HG03196 (cell line): ENCODE measurements around the gene TLR1.
"Not testable (repeated sequence)": the region's sequence is repeated elsewhere in the genome, so short reads cannot be mapped to it uniquely, and the experiment has no call there.

Experiments
- ATAC-seq: cut with Tn5 transposase; IDR thresholded peaks from one replicate; pipeline ENCODE4 v1.9.1; 2021; ENCODE audit not compliant: unreplicated experiment

Gene TLR1

DNA sequence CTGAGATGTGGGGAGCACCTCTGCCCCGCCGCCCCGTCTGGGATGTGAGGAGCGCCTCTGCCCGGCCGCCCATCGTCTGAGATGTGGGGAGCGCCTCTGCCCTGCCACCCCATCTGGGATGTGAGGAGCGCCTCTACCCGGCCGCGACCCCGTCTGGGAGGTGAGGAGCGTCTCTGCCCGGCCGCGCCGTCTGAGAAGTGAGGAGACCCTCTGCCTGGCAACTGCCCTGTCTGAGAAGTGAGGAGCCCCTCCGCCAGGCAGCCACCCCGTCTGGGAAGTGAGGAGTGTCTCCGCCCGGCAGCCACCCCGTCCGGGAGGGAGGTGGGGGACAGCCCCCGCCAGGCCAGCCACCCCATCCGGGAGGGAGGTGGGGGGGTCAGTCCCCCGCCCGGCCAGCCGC is 2.9 kb upstream of the TLR1 start:
- not testable (repeated sequence) for ATAC-seq

- not testable (repeated sequence) for ATAC-seq
These were observed 1.7 kb upstream of the TLR1 start for GRCh38 chr4:38806251-38806650.

DNA sequence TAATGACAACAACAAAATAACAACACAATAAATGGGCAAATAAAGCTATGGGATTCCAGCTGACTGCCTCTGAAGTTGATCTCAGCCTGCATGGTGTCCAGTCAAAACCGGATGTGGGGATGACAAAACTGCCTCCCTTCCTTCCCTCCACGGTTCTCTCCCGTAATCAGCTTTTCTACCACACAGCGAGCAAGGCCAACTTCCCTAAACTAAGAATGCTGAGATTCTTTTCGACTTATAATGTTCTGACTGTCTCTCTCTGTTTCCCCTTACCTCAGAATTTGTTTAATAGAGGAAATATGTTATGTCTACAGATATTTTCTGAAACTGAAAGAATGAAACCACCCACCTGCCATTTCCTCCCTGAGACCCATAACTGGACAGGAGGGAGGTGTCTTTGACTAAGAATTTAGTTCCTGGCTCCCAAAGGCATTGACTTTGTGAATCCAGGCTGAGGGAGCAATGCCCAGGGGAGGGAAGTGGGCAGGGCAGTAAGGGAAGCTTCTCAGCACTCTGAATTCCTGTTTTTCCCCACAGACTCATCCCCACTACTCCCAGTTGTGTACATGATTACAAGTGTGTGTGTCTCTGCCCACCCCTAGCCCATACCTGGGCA is 1.0 kb upstream of the TLR1 start:
- peak; percentile 84 for ATAC-seq

DNA sequence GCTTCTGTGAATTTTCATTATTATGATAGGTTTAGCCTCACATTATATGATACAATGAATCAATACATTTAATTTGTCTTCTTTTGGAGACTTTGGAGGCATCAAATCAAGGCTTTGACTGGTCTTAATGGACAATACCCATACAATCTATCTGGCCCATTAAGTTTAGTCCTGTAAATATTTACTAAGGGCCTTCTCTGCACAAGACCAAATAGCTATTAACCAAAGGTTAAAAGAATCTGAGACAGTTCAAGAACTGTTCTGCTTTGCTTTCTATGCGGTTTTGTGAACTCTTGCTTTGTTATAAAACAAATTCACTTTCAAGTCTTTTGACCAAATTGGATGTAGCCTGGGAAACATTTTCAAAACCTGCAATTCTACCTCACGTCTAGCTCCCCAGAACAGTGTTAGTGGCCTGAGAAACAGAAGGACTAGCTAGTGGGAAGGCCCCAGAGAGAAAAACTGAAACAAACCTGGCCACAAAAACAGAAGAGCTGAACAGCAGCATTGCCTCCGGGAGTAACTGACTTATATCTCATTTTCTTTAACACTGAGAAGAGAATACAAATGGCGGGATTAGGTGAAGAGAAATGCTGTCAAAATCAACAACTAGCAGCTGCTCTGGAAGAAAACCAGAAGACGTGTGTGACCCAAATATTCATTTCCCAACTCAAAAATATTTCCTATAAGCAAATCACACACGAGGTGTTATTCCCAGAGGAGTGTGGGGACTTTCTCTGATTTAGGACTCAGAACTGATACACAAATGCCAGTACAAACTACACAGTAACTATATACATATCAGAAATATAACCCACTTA is 548 bp downstream of the TLR1 start:
- ATAC-seq: peak; percentile 41

DNA sequence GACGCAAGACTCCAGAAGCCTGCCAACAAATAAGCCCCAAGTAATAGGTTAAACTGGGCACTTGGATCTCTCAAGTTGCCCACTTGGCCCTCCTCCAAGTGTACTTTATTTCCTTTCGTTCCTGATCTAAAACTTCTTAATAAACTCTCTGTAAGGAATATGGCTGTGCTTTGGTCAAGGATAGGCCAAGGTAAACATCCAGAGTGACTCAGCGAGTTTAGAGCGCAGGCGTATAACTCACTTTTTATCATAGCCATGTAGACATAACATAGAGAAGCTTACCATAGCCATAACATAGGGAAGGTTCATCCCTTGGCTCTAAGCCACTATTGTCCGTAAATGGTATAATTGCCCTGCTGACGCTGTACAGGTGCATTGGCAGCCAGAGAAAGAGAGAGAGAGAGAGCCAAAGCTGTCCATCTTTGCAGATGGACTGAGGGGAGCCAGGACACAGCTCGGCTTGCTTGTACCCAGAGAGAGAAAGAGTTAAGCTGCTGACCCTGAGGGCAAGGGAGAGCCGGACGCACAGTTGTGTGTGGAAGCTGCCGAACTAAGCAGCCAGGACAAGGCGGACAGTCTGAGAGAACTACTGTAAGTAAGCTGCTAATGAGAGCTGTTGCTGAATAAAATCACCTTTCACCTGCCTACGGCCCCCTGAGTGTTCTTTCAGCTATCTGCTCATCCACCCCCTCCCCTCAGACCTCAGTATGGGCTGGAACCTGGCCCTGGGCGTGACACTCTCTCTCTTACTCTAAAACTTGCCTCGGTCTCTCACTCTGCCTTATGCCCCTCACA is 1.8 kb downstream of the TLR1 start:
- no peak for ATAC-seq

DNA sequence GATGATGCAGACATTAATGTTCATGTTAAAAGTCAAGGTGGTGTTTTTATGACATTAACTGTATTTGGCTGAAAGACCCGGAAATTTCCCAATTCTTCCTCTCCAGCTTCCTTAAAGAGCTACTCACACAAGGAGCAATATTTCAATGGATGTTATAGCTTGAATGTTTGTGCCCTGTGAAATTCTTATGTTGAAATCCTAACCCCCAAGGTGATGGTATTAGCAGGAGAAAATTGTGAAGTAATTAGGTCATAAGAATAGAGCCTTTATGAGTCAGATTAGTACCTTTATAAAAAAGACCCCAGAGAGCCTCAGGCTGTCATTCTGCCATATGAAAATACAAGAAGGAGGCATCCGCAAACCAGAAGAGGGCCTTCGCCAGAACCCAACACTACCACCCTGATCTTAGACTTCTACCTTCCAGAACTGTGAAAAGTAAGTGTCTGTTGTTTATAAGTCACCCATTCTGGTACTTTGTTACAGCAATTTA is 3.6 kb downstream of the TLR1 start:
- ATAC-seq: no peak

GRCh38 chr4:38800366-38800765 is 4.2 kb downstream of the TLR1 start:
- ATAC-seq: no peak

GRCh38 chr4:38795087-38795486 is 9.5 kb downstream of the TLR1 start:
- no peak for ATAC-seq

DNA sequence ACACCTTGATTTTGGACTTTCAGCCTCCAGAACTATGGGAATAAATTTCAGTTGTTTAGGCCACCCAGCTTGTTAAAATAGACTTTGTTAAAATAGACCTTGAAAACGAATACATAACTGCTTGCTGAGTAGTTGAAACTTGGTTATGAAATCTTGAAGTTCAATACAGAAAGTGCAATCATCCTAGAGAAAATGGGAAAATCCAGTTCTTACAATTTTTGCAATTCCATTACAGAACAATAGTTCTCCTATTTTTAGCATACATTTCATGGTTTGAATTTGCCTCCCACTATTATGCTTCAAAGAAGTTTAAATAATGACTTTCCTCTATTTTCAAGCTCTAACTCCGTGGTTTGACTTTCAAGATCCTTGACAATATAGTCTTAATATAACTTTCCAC is 10.5 kb downstream of the TLR1 start:
- no peak for ATAC-seq

GRCh38 chr4:38791010-38791409 is 13.6 kb downstream of the TLR1 start:
- no peak for ATAC-seq

DNA sequence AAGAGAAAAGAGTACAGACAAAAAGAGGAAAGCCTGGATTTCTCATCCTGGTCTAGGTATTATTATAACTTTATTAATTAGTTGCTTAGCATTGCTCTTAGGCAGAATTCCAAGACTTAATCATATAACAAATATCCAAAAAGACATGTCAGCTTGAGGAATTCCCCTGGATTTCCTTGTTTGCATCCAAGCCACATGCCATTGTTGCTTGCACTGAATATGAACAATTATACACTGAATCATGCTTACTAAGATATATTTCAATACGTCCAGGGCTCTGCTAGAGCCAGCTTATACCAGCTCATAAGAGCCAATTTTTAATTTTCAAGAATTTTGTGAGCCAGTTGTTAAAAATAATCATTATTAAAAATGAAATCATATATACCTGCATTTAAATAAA is 16.3 kb downstream of the TLR1 start:
- ATAC-seq: no peak

DNA sequence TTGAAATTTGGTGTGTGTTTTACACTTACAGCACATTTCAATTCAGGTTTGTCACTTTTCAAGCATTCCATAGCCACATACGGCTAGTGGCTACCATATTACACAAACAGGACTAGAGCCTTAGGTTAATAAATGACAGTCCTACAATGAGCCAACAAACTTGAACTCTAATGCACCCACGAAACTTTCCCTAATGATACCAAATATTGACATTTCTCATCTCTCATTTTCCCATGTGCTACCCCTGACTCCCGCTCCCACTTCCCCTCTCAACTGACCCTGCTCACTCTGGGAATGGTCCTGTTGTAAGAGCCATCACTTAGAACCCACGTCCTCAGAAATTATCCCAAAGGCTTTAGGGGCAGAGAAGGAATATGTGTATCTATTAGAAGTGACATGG is 16.9 kb downstream of the TLR1 start:
- ATAC-seq: no peak

- ATAC-seq: peak; percentile 40
These were observed 18.6 kb downstream of the TLR1 start for GRCh38 chr4:38785901-38786402.

GRCh38 chr4:38785041-38785790 is 19.4 kb downstream of the TLR1 start:
- ATAC-seq: no peak

DNA sequence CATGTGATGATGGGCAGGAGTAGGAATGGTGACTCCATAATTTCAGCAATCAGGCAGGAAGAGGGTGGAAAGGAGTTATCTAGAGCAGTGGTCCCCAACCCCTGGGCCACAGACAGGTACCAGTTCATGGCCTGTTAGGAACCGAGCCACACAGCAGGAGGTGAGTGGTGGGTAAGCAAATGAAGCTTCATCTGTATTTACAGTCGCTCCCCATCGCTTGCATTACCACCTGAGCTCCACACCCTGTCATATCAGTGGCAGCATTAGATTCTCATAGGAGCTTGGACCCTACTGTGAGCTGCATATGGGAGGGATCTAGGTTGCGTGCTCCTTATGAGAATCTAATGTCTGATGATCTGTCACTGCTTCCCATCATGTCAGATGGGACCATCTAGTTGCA is 20.4 kb downstream of the TLR1 start:
- ATAC-seq: no peak

DNA sequence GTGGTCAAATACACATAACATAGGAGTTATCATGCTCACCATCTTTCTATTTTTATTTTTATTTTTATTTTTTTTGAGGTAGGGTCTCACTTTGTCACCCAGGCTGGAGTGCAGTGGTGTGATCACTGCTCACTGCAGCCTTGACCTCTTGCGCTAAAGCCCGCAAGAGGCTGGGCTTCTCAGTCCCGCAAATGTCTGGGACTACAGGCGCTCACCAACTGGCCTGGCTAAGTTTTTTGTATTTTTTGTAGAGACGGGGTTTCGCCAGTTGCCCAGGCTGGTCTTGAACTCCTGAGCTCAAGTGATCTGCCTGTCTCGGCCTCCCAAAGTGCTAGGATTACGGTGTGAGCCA is 21.5 kb downstream of the TLR1 start:
- no peak for ATAC-seq

DNA sequence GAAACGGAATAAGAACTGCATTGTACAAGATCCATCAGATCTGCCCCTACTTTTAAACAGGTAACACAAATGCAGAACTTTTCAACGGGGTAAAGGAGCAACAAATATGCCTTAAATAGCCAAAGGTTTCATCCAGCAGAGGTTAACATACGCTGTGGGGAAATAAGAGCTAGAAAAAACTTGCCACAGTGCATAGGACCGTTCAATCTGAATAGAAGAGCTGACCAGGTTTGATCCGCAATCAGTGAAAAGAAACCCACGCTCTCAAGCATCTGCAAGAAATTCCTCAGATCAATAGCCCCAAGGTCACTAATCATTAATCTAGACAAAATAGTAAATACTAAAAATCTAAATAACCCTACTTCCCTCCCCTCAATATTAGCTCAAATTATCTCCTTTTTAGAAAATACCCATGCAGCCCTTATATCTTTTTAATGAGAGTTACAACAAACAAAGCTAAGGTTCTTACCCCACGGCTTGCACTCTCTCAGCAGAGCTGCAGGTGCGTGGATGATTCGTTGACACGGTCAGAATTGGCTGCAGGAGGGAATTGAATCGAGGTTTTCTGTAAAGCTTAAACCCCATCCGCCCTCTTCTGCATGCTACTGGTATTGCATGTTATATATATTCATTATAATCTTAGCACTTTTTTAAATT is 22.0 kb downstream of the TLR1 start, which contains the start of gene TLR10:
TLR10 (minus strand) TSS at position 539 of the 657 bp plus-strand sequence. CDS start 7,400 bp downstream, outside the sequence.
- ATAC-seq: peak; percentile 70

DNA sequence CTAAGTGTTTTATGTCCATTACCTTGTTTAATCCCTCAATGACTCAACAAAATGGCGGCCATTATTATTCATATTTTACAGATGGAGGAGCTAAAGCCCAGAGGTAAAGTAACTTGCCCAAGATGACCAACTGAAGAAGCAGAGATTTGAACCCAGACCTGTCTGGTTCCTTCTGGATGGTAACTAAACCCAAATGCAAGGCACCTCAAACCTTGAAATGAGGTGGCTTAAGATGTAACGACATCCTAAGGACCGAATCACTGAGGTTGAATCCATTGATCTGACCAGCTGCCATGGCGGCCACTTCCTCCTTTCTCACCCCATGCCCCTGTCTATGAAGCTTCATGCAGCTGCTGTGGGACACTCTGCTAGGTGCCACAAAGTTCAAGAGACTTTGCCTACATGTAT is 22.7 kb downstream of the TLR1 start:
- ATAC-seq: no peak

- no peak for ATAC-seq
These were observed 23.6 kb downstream of the TLR1 start for GRCh38 chr4:38780833-38781484.

DNA sequence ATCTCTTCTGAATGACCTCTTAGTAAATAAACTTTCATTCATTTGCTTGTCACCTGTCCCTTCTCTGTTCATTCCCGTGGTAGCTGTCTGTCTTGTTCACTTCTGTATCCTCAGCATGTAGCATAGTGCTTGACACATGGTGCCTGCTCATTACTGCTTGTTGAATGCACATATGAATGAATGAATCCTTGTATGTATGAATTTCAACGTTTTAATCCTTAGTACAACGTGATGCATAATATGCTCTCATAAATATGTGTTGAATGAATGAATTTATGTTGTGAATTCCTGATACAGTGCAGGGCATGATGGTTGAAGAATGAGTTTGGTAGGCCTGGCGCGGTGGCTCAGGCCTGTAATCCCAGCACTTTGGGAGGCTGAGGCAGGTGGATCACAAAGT is 24.8 kb downstream of the TLR1 start:
- no peak for ATAC-seq
